Esophagus squamous epithelium (tissue), 5 donors: ENCODE measurements around the gene C10orf71. TPM values are rescaled to one million over a fixed set of nuclear protein-coding genes. Genes with fewer than 3 reads are reported as not detected.

Source experiments
- DNase-seq: peaks from one replicate; lab custom pipeline; 2025; lab: John Stamatoyannopoulos, UW
- H3K27ac ChIP-seq, 4 donors: fragments of 200-600 bp; sonication (generic); one replicate each; pipeline ENCODE4 v1.5.1; 2016 to 2019; ENCODE audit warnings: mild to moderate bottlenecking in 1 of 4
- H3K27me3 ChIP-seq, 4 donors: fragments of 200-600 bp; sonication (generic); 1 replicate in 3 of 4; 2 replicates in 1 of 4; pipeline versions ENCODE4 v1.5.1 to v1.6.0; 2017 to 2021; ENCODE audit warnings: antibody characterized with exemption in 1 of 4
- H3K36me3 ChIP-seq, 3 donors: fragments of 200-600 bp; sonication (generic); one replicate each; pipeline ENCODE4 v1.5.1; 2016 to 2019
- H3K4me1 ChIP-seq, 3 donors: fragments of 200-600 bp; sonication (generic); one replicate each; pipeline ENCODE4 v1.5.1; 2017 to 2019
- H3K4me3 ChIP-seq, 4 donors: fragments of 200-600 bp; sonication (generic); 1 replicate in 3 of 4; 2 replicates in 1 of 4; pipeline ENCODE4 v1.5.1; 2016 to 2019; ENCODE audit warnings: mild to moderate bottlenecking in 2 of 4, moderate library complexity in 1 of 4
- H3K9me3 ChIP-seq, 3 donors: fragments of 200-600 bp; sonication (generic); one replicate each; pipeline ENCODE4 v1.5.1; 2016 to 2019
- POLR2A ChIP-seq, 4 donors: fragments of 450-650 bp; IDR thresholded peaks; one replicate each; pipeline ENCODE4 v1.6.1; 2017; ENCODE audit warnings: antibody characterized with exemption in 4 of 4, mild to moderate bottlenecking in 4 of 4, moderate library complexity in 3 of 4
- WGBS, 2 donors: methylation state at CpG; one replicate each; pipeline ENCODE4 v1.1.5; 2018; 5-methylcytosine and 5-hydroxymethylcytosine counted together
- intact Hi-C: fragments of 100-400 bp; cut with DNase I; formaldehyde crosslinking; loops from one replicate; pipeline ENCODE4 v1.15.0; 2022
- total RNA-seq, 4 donors: library from RNA; depleted of rRNA; stranded (reverse); fragments of >200 nt; gene quantifications; one replicate each; pipeline ENCODE4 v1.1.0, GENCODE V29; 2016
- TF ChIP-seq, protein P1 (sequence below), 6 experiments: fragments of 450-650 bp in 4 of 6; fragments of 200-600 bp in 2 of 6; sonication (generic) in 2 of 6; IDR thresholded peaks; one replicate each; pipeline ENCODE4 v1.5.1; 2016 to 2019; ENCODE audit warnings: antibody characterized with exemption in 6 of 6, mild to moderate bottlenecking in 4 of 6, moderate library complexity in 4 of 6
- donor health status: DM: yes; HTN: yes; CAD: no.

C10orf71 gene
- total RNA-seq, 4 donors from 2014 or later, result under 0.01 TPM; not detected in 3

GRCh38 chr10:49374740-49375139 is 75.8 kb downstream of the C10orf71 start:
- no peak overlapping the region for H3K27ac ChIP-seq
- 74% methylated on average over 5 of the region's 5 CpGs for WGBS, 2 donors

GRCh38 chr10:49375611-49376010 is 76.6 kb downstream of the C10orf71 start:
- 68 to 80% methylated on average over 2 to 3 of the region's 3 CpGs for WGBS, 2 donors
- H3K4me3 ChIP-seq, result no peak overlapping the region
- intact Hi-C loops, result no loop called here
- no peak for TF ChIP-seq POLR2A (IDR thresholded peaks at IDR 0.05)
- TF ChIP-seq, protein P1, sequence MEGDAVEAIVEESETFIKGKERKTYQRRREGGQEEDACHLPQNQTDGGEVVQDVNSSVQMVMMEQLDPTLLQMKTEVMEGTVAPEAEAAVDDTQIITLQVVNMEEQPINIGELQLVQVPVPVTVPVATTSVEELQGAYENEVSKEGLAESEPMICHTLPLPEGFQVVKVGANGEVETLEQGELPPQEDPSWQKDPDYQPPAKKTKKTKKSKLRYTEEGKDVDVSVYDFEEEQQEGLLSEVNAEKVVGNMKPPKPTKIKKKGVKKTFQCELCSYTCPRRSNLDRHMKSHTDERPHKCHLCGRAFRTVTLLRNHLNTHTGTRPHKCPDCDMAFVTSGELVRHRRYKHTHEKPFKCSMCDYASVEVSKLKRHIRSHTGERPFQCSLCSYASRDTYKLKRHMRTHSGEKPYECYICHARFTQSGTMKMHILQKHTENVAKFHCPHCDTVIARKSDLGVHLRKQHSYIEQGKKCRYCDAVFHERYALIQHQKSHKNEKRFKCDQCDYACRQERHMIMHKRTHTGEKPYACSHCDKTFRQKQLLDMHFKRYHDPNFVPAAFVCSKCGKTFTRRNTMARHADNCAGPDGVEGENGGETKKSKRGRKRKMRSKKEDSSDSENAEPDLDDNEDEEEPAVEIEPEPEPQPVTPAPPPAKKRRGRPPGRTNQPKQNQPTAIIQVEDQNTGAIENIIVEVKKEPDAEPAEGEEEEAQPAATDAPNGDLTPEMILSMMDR (IDR thresholded peaks at IDR 0.05), result no peak
- no peak for DNase-seq
- no peaks in the 10 kb centered on the region for H3K36me3 ChIP-seq
- H3K4me1 ChIP-seq, result no peaks in the 10 kb centered on the region
- no peaks in the 10 kb centered on the region for H3K9me3 ChIP-seq
- H3K27ac ChIP-seq, result no peak overlapping the region
- peaks cover 0 to 21% (median 0%) of the 10 kb centered on the region in 4 donors for H3K27me3 ChIP-seq

More at GRCh38 chr10:49374740-49375139, 75.8 kb downstream of the C10orf71 start:
- intact Hi-C loops, result no loop called here
- no peaks in the 10 kb centered on the region for H3K36me3 ChIP-seq
- H3K9me3 ChIP-seq, result no peaks in the 10 kb centered on the region
- TF ChIP-seq POLR2A (IDR thresholded peaks at IDR 0.05), result no peak
- TF ChIP-seq, protein P1 (IDR thresholded peaks at IDR 0.05), result no peak
- peaks cover 0 to 15% (median 0%) of the 10 kb centered on the region in 4 donors for H3K27me3 ChIP-seq
- DNase-seq, result no peak
- no peak overlapping the region for H3K4me3 ChIP-seq
- H3K4me1 ChIP-seq, result no peaks in the 10 kb centered on the region

Other genes starting within 250 kb of the C10orf71 start
- 1 to 10 TPM in 3 of 4 donors, under 1 TPM in 1; 0.80 to 6.9 (median 1.9) TPM for gene VSTM4, start 183.6 kb upstream of the C10orf71 start, total RNA-seq
- gene FAM170B, start 165.1 kb upstream of the C10orf71 start, total RNA-seq, result not detected
- 10 to 100 TPM in 2 of 4 donors, 1 to 10 TPM in 1, under 1 TPM in 1; 0.76 to 20.6 (median 7.1) TPM for gene TMEM273, start 110.8 kb upstream of the C10orf71 start, total RNA-seq
- gene DRGX, start 96.9 kb downstream of the C10orf71 start, total RNA-seq, result not detected
- 10 to 100 TPM in 2 of 4 donors, 1 to 10 TPM in 2; 8.5 to 17.9 (median 9.8) TPM for gene ERCC6, start 240.0 kb downstream of the C10orf71 start, total RNA-seq